ENCODE results near the gene WWC2. TPM values are rescaled to one million over a fixed set of nuclear protein-coding genes. Genes with fewer than 3 reads are reported as not detected.

WWC2 gene
- total RNA-seq, 1 experiment from 2014 or later: 39.1 TPM

- intact Hi-C loops (cut with micrococcal nuclease): no loop called here
- Histone ChIP-seq H3K4me3 (replicated peaks in 1 of 2; ENCODE audit: low read depth in 1 of 2, low read length in 2 of 2) (no peak overlapping the region), H4K20me1 (ENCODE audit: insufficient read depth) (no peaks in the 10 kb centered on the region), H3K27me3 (ENCODE audit: insufficient read depth, low read length) (no peaks in the 10 kb centered on the region), H3K9ac (ENCODE audit: low read length) (no peak overlapping the region), H3K79me2 (ENCODE audit: insufficient read depth, low read length) (no peaks in the 10 kb centered on the region), H3K27ac (ENCODE audit: low read depth, low read length) (no peak overlapping the region), H3K9me2 (ENCODE audit: insufficient read depth) (no peaks in the 10 kb centered on the region), H3K9me3 (ENCODE audit: control insufficient read depth in 1 of 2, insufficient read depth in 1 of 2, low read depth in 1 of 2, low read length in 2 of 2) (no peaks in the 10 kb centered on the region), H3K36me3 (ENCODE audit: control insufficient read depth in 1 of 2, insufficient read depth in 2 of 2, low read length in 2 of 2) (peaks cover 2 to 5% of the 10 kb centered on the region in 2 experiments; a peak in 1 of 4 replicates), H3K4me2 (ENCODE audit: low read length) (no peak overlapping the region), H2AFZ (ENCODE audit: low read depth, low read length, poor library complexity, severe bottlenecking) (no peak overlapping the region), H3K4me1 (ENCODE audit: control insufficient read depth in 1 of 2, insufficient read depth in 2 of 2, low read length in 2 of 2) (no peaks in the 10 kb centered on the region)
- ChIA-PET POLR2A (no interaction called here), RAD21 (ENCODE audit: low non-redundant PET in 1 of 2, low total read pairs in 2 of 2, uncharacterized antibody in 2 of 2, unreplicated experiment in 2 of 2) (interaction anchor here (0.7 to 1.2 kb wide), 3 partner anchors 89 to 1955 kb away, joined by 3 to 8 read pairs (median 4); no protein-coding TSS in a partner anchor), CTCF (interaction anchor here (0.7 to 3.2 kb wide), 7 partner anchors 9 to 318 kb away, joined by 3 to 32 read pairs (median 3); no protein-coding TSS in a partner anchor)
- DNase-seq (ENCODE audit: low read depth, low spot score): peak; percentile 33
- TF ChIP-seq FOSL1 (IDR thresholded peaks at IDR 0.05; ENCODE audit: low read depth) (no peak), CBX3 (IDR thresholded peaks at IDR 0.05; ENCODE audit: low read depth) (no peak), CTCF (IDR thresholded peaks at IDR 0.05 in 2 of 3, conservative IDR thresholded peaks at IDR 0.05 in 1 of 3; ENCODE audit: borderline replicate concordance in 1 of 3, insufficient read depth in 1 of 3, low read depth in 2 of 3, low read length in 2 of 3) (peak; percentile 83 to 94 (median 87)), RAD21 (IDR thresholded peaks at IDR 0.05; ENCODE audit: low read depth) (peak; percentile 74), EGR1 (IDR thresholded peaks at IDR 0.05; ENCODE audit: low read depth) (no peak), CEBPB (IDR thresholded peaks at IDR 0.05; ENCODE audit: low read depth) (no peak)
- BruUV-seq (replicated peaks): no TSS peak
- ATAC-seq: peak; percentile 94
Observed at GRCh38 chr4:183256756-183257385, 157.8 kb downstream of the WWC2 start.

- Histone ChIP-seq H3K27ac (ENCODE audit: low read depth, low read length) (no peak overlapping the region), H3K27me3 (ENCODE audit: insufficient read depth, low read length) (no peaks in the 10 kb centered on the region), H3K79me2 (ENCODE audit: insufficient read depth, low read length) (no peaks in the 10 kb centered on the region), H3K9me2 (ENCODE audit: insufficient read depth) (no peaks in the 10 kb centered on the region), H3K4me3 (replicated peaks in 1 of 2; ENCODE audit: low read depth in 1 of 2, low read length in 2 of 2) (no peak overlapping the region), H3K9ac (ENCODE audit: low read length) (no peak overlapping the region), H2AFZ (ENCODE audit: low read depth, low read length, poor library complexity, severe bottlenecking) (no peak overlapping the region), H3K9me3 (ENCODE audit: control insufficient read depth in 1 of 2, insufficient read depth in 1 of 2, low read depth in 1 of 2, low read length in 2 of 2) (no peaks in the 10 kb centered on the region), H3K4me1 (ENCODE audit: control insufficient read depth in 1 of 2, insufficient read depth in 2 of 2, low read length in 2 of 2) (peaks cover 0 to 4% of the 10 kb centered on the region in 2 experiments; a peak in 2 of 4 replicates), H3K36me3 (ENCODE audit: control insufficient read depth in 1 of 2, insufficient read depth in 2 of 2, low read length in 2 of 2) (peaks cover 2% of the 10 kb centered on the region in 2 experiments; a peak in 1 of 4 replicates), H4K20me1 (ENCODE audit: insufficient read depth) (no peaks in the 10 kb centered on the region), H3K4me2 (ENCODE audit: low read length) (no peak overlapping the region)
- ATAC-seq: no peak
- ChIA-PET CTCF (no interaction called here), RAD21 (ENCODE audit: low non-redundant PET in 1 of 2, low total read pairs in 2 of 2, uncharacterized antibody in 2 of 2, unreplicated experiment in 2 of 2) (no interaction called here), POLR2A (no interaction called here)
- DNase-seq (ENCODE audit: low read depth, low spot score): no peak
- intact Hi-C loops (cut with micrococcal nuclease): no loop called here
- no TSS peak for BruUV-seq (replicated peaks)
- TF ChIP-seq FOSL1 (IDR thresholded peaks at IDR 0.05; ENCODE audit: low read depth): no peak
- TF ChIP-seq ELF1 (IDR thresholded peaks at IDR 0.05; ENCODE audit: borderline replicate concordance, low read depth): no peak
- TF ChIP-seq EZH2 (IDR thresholded peaks at IDR 0.05): no peak
- no peak for TF ChIP-seq ATF3 (IDR thresholded peaks at IDR 0.05)
- no peak for TF ChIP-seq TCF7L2 (IDR thresholded peaks at IDR 0.05; ENCODE audit: borderline replicate concordance, extremely low read depth, insufficient read depth, insufficient read length)
- TF ChIP-seq ZBTB33 (IDR thresholded peaks at IDR 0.05; ENCODE audit: extremely low read depth, insufficient replicate concordance, low read length): no peak
- no peak for TF ChIP-seq SP1 (IDR thresholded peaks at IDR 0.05; ENCODE audit: low read depth)
- no peak for TF ChIP-seq SIN3A (IDR thresholded peaks at IDR 0.05; ENCODE audit: low read depth)
- TF ChIP-seq CBX3 (IDR thresholded peaks at IDR 0.05; ENCODE audit: low read depth): no peak
- TF ChIP-seq POLR2A (IDR thresholded peaks at IDR 0.05; ENCODE audit: borderline replicate concordance, extremely low read depth, insufficient read depth, insufficient read length): no peak
- TF ChIP-seq ZNF274 (IDR thresholded peaks at IDR 0.05; ENCODE audit: low read depth, low read length): no peak
- no peak for TF ChIP-seq SRF (IDR thresholded peaks at IDR 0.05; ENCODE audit: low read depth)
- no peak for TF ChIP-seq CEBPB (IDR thresholded peaks at IDR 0.05; ENCODE audit: low read depth)
Observed at GRCh38 chr4:183257808-183258207, 158.8 kb downstream of the WWC2 start.
